GM18909 (cell line): ENCODE measurements around the gene GHRH.

Experiments used
- ATAC-seq: cut with Tn5 transposase; IDR thresholded peaks from one replicate; pipeline ENCODE4 v1.9.1; 2021; ENCODE audit warnings: mild to moderate bottlenecking; ENCODE audit not compliant: unreplicated experiment, poor library complexity

The GHRH gene

GRCh38 chr20:37261714-37262113 is at the start of gene GHRH:
TSS of gene GHRH (minus strand) at chr20:37261814. CDS start at chr20:37256889, 4,925 bp downstream.
- ATAC-seq: no peak

- no peak for ATAC-seq
These were observed 49.3 kb upstream of the GHRH start for GRCh38 chr20:37310951-37311350.

- no peak for ATAC-seq
These were observed 48.4 kb upstream of the GHRH start for GRCh38 chr20:37309936-37310590.

GRCh38 chr20:37309290-37309689 is 47.7 kb upstream of the GHRH start:
- ATAC-seq: no peak

- peak; percentile 85 for ATAC-seq
These were observed 46.8 kb upstream of the GHRH start for GRCh38 chr20:37308086-37309050.

GRCh38 chr20:37305839-37306238 is 44.2 kb upstream of the GHRH start:
- no peak for ATAC-seq

GRCh38 chr20:37305079-37305478 is 43.5 kb upstream of the GHRH start:
- ATAC-seq: no peak

GRCh38 chr20:37303637-37304036 is 42.0 kb upstream of the GHRH start:
- ATAC-seq: no peak

- no peak for ATAC-seq
These were observed 41.4 kb upstream of the GHRH start for GRCh38 chr20:37302981-37303380.

- no peak for ATAC-seq
These were observed 39.9 kb upstream of the GHRH start for GRCh38 chr20:37301558-37301957.

- no peak for ATAC-seq
These were observed 39.5 kb upstream of the GHRH start for GRCh38 chr20:37301120-37301519.

- no peak for ATAC-seq
These were observed 38.3 kb upstream of the GHRH start for GRCh38 chr20:37299718-37300528.

- ATAC-seq: no peak
These were observed 36.8 kb upstream of the GHRH start for GRCh38 chr20:37298190-37298939.

- ATAC-seq: no peak
These were observed 35.6 kb upstream of the GHRH start for GRCh38 chr20:37297066-37297736.

GRCh38 chr20:37296371-37296770 is 34.8 kb upstream of the GHRH start:
- no peak for ATAC-seq

GRCh38 chr20:37295595-37295994 is 34.0 kb upstream of the GHRH start:
- ATAC-seq: no peak

- no peak for ATAC-seq
These were observed 33.4 kb upstream of the GHRH start for GRCh38 chr20:37295001-37295400.

- ATAC-seq: no peak
These were observed 32.8 kb upstream of the GHRH start for GRCh38 chr20:37294262-37294981.
